ENCODE data around the gene RFFL. TPM values are rescaled to one million over a fixed set of nuclear protein-coding genes. Genes with fewer than 3 reads are reported as not detected.

The RFFL gene
- total RNA-seq, 1 experiment from 2014 or later, result 22.0 TPM

GRCh38 chr17:35079547-35080423 is 16.3 kb upstream of the RFFL start:
- no TSS peak for BruUV-seq (replicated peaks)
- CTCF ChIA-PET, result interaction anchor here (0.7 to 1.8 kb wide), 4 partner anchors 10 to 81 kb away, joined by 3 to 6 read pairs (median 5); no protein-coding TSS in a partner anchor
- POLR2A ChIA-PET, result interaction anchor here (1.2 to 9.8 kb wide), 6 partner anchors 8 to 510 kb away, joined by 4 to 119 read pairs (median 4); partner anchors contain the start of genes RFFL and SLFN5
- Mint-ChIP-seq H3K4me3 (ENCODE audit: unreplicated experiment) (no peak overlapping the region), H3K9me3 (ENCODE audit: unreplicated experiment) (no peaks in the 10 kb centered on the region), H3K27ac (ENCODE audit: low read depth, unreplicated experiment) (peak overlapping the region; percentile 20), H3K27me3 (ENCODE audit: insufficient read depth, unreplicated experiment) (no peaks in the 10 kb centered on the region), H3K36me3 (ENCODE audit: insufficient read depth, unreplicated experiment) (no peaks in the 10 kb centered on the region), H3K4me1 (ENCODE audit: insufficient read depth, unreplicated experiment) (peaks cover 22% of the 10 kb centered on the region)
- intact Hi-C loops (cut with micrococcal nuclease), result loop anchor here (2.0 kb wide), 1 partner anchor 17 kb away; the partner anchor contains the start of gene RFFL
- peak; percentile 72 for DNase-seq (ENCODE audit: unreplicated experiment)
- no peak for TF ChIP-seq CTCF (IDR thresholded peaks at IDR 0.05; ENCODE audit: unreplicated experiment)

GRCh38 chr17:35076874-35077273 is 13.4 kb upstream of the RFFL start:
- Mint-ChIP-seq H3K27me3 (ENCODE audit: insufficient read depth, unreplicated experiment) (no peaks in the 10 kb centered on the region), H3K36me3 (ENCODE audit: insufficient read depth, unreplicated experiment) (no peaks in the 10 kb centered on the region), H3K4me3 (ENCODE audit: unreplicated experiment) (no peak overlapping the region), H3K9me3 (ENCODE audit: unreplicated experiment) (no peaks in the 10 kb centered on the region), H3K4me1 (ENCODE audit: insufficient read depth, unreplicated experiment) (peaks cover 29% of the 10 kb centered on the region), H3K27ac (ENCODE audit: low read depth, unreplicated experiment) (no peak overlapping the region)
- ChIA-PET POLR2A (interaction anchor here (0.6 to 2.4 kb wide), 5 partner anchors 8 to 57 kb away, joined by 3 to 11 read pairs (median 5); partner anchors contain the start of gene RFFL), CTCF (interaction anchor here (0.7 to 1.2 kb wide), 3 partner anchors 9 to 13 kb away, joined by 3 to 6 read pairs (median 5); no protein-coding TSS in a partner anchor)
- no peak for DNase-seq (ENCODE audit: unreplicated experiment)
- TF ChIP-seq CTCF (IDR thresholded peaks at IDR 0.05; ENCODE audit: unreplicated experiment), result no peak
- intact Hi-C loops (cut with micrococcal nuclease), result no loop called here
- no TSS peak for BruUV-seq (replicated peaks)

- CTCF ChIA-PET, result interaction anchor here (0.9 to 1.9 kb wide), 4 partner anchors 9 to 15 kb away, joined by 3 to 12 read pairs (median 3); partner anchors contain the start of gene RFFL
- H3K4me3 Mint-ChIP-seq (ENCODE audit: unreplicated experiment), result no peak overlapping the region
- TF ChIP-seq CTCF (IDR thresholded peaks at IDR 0.05; ENCODE audit: unreplicated experiment), result no peak
- POLR2A ChIA-PET, result interaction anchor here (0.7 to 3.9 kb wide), 4 partner anchors 11 to 14 kb away, joined by 3 to 20 read pairs (median 4); partner anchors contain the start of gene RFFL
- H3K9me3 Mint-ChIP-seq (ENCODE audit: unreplicated experiment), result no peaks in the 10 kb centered on the region
- intact Hi-C loops (cut with micrococcal nuclease), result no loop called here
- no peak for DNase-seq (ENCODE audit: unreplicated experiment)
- peaks cover 25% of the 10 kb centered on the region for H3K4me1 Mint-ChIP-seq (ENCODE audit: insufficient read depth, unreplicated experiment)
- peaks cover 6% of the 10 kb centered on the region for H3K36me3 Mint-ChIP-seq (ENCODE audit: insufficient read depth, unreplicated experiment)
- peak overlapping the region; percentile 28 for H3K27ac Mint-ChIP-seq (ENCODE audit: low read depth, unreplicated experiment)
- no peaks in the 10 kb centered on the region for H3K27me3 Mint-ChIP-seq (ENCODE audit: insufficient read depth, unreplicated experiment)
- no TSS peak for BruUV-seq (replicated peaks)
These were observed 11.5 kb upstream of the RFFL start for GRCh38 chr17:35074711-35075707.
